Uterus (tissue), 2 donors: ENCODE data around the gene DDX59.

Experiments used
- POLR2A ChIP-seq, 2 donors: fragments of 450-650 bp; IDR thresholded peaks; one replicate each; pipeline ENCODE4 v1.6.1; 2016; ENCODE audit warnings: antibody characterized with exemption in 2 of 2, mild to moderate bottlenecking in 1 of 2, moderate library complexity in 1 of 2
- TF ChIP-seq, protein P1 (sequence below), 4 experiments: fragments of 200-600 bp in 2 of 4; fragments of 450-650 bp in 2 of 4; sonication (generic) in 2 of 4; IDR thresholded peaks; one replicate each; pipeline ENCODE4 v1.5.1; 2016 to 2019; ENCODE audit warnings: antibody characterized with exemption in 4 of 4, mild to moderate bottlenecking in 2 of 4, moderate library complexity in 1 of 4

DNA sequence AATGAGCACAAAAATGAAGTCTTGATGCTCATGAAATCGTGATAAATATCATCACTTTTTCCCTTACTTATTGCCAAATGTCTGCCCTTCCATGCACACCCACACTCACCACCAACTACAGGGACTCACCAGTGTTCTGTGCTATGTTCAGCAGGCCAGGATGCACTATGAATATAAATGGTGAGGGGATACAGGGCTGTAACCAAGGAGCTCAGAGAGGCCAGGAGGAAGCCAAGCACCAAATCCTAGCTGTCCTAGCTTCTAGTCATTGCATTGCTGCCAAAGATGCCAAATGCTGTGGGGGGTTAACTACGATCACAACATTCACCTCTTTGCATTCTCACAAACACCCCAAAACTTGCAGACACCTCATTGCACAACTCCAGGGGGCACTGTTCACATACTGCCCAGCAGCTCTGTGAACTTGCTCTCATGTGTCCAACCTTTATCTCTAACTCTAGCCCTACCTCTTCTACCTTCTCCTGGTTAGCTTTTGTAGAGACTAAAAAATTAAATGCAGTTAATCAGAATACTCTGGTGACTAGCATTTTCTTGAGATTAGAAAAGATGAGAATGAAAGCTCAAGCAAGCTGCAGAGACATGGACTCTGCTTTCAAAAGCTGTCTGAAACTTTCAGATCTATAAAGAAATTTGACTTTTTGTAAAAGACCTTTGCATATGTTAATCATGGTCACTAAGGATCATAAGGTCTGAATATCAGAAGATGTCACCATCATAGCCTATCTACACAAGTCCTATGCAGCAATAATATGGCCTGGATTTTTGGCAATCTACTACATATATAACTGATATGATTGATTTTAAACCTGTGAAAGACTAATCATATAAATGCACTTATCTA lies 35.2 kb downstream of the DDX59 start:
- TF ChIP-seq, protein P1, sequence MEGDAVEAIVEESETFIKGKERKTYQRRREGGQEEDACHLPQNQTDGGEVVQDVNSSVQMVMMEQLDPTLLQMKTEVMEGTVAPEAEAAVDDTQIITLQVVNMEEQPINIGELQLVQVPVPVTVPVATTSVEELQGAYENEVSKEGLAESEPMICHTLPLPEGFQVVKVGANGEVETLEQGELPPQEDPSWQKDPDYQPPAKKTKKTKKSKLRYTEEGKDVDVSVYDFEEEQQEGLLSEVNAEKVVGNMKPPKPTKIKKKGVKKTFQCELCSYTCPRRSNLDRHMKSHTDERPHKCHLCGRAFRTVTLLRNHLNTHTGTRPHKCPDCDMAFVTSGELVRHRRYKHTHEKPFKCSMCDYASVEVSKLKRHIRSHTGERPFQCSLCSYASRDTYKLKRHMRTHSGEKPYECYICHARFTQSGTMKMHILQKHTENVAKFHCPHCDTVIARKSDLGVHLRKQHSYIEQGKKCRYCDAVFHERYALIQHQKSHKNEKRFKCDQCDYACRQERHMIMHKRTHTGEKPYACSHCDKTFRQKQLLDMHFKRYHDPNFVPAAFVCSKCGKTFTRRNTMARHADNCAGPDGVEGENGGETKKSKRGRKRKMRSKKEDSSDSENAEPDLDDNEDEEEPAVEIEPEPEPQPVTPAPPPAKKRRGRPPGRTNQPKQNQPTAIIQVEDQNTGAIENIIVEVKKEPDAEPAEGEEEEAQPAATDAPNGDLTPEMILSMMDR (IDR thresholded peaks at IDR 0.05): no peak
- no peak for TF ChIP-seq POLR2A (IDR thresholded peaks at IDR 0.05)
